ENCODE measurements around the gene TMEM183A. TPM values are rescaled to one million over a fixed set of nuclear protein-coding genes. Genes with fewer than 3 reads are reported as not detected.

TMEM183A gene
- total RNA-seq, 2 donors from 2014 or later: 50.1 to 62.6 TPM

- Mint-ChIP-seq H3K4me3 (no peak overlapping the region), H3K36me3 (ENCODE audit: low read depth) (peaks cover 22% of the 10 kb centered on the region), H3K27ac (no peak overlapping the region), H3K9me3 (no peaks in the 10 kb centered on the region), H3K4me1 (peaks cover 9% of the 10 kb centered on the region), H3K27me3 (peaks cover 5% of the 10 kb centered on the region)
- no peak for ATAC-seq (replicated peaks)
Observed at GRCh38 chr1:203033287-203033686, 26.1 kb downstream of the TMEM183A start.

GRCh38 chr1:203033917-203034316 lies 26.7 kb downstream of the TMEM183A start:
- Mint-ChIP-seq H3K4me1 (peaks cover 4% of the 10 kb centered on the region), H3K4me3 (no peak overlapping the region), H3K36me3 (ENCODE audit: low read depth) (peaks cover 25% of the 10 kb centered on the region), H3K27me3 (peaks cover 5% of the 10 kb centered on the region), H3K27ac (no peak overlapping the region), H3K9me3 (no peaks in the 10 kb centered on the region)
- ATAC-seq (replicated peaks): no peak

- no peak for ATAC-seq (replicated peaks)
- Mint-ChIP-seq H3K4me1 (peaks cover 9% of the 10 kb centered on the region), H3K9me3 (no peaks in the 10 kb centered on the region), H3K27me3 (peaks cover 9% of the 10 kb centered on the region), H3K27ac (no peak overlapping the region), H3K4me3 (no peak overlapping the region), H3K36me3 (ENCODE audit: low read depth) (peaks cover 28% of the 10 kb centered on the region)
Observed at GRCh38 chr1:203034422-203035110, 27.4 kb downstream of the TMEM183A start.

GRCh38 chr1:203035111-203036000 lies 28.2 kb downstream of the TMEM183A start:
- peaks cover 26% of the 10 kb centered on the region for H3K36me3 Mint-ChIP-seq (ENCODE audit: low read depth)
- peaks cover 9% of the 10 kb centered on the region for H3K27me3 Mint-ChIP-seq
- ATAC-seq (replicated peaks): no peak
- H3K4me1 Mint-ChIP-seq: peaks cover 9% of the 10 kb centered on the region
- H3K4me3 Mint-ChIP-seq: no peak overlapping the region
- no peaks in the 10 kb centered on the region for H3K9me3 Mint-ChIP-seq
- H3K27ac Mint-ChIP-seq: no peak overlapping the region

- no peak overlapping the region for H3K27ac Mint-ChIP-seq
- H3K36me3 Mint-ChIP-seq (ENCODE audit: low read depth): peaks cover 31% of the 10 kb centered on the region
- no peaks in the 10 kb centered on the region for H3K9me3 Mint-ChIP-seq
- H3K4me3 Mint-ChIP-seq: no peak overlapping the region
- H3K27me3 Mint-ChIP-seq: peaks cover 9% of the 10 kb centered on the region
- no peak for ATAC-seq (replicated peaks)
- H3K4me1 Mint-ChIP-seq: peaks cover 9% of the 10 kb centered on the region
Observed at GRCh38 chr1:203036135-203036534, 29.0 kb downstream of the TMEM183A start.

GRCh38 chr1:203036537-203036936 lies 29.4 kb downstream of the TMEM183A start:
- ATAC-seq (replicated peaks): no peak
- Mint-ChIP-seq H3K27me3 (peaks cover 9% of the 10 kb centered on the region), H3K27ac (no peak overlapping the region), H3K36me3 (ENCODE audit: low read depth) (peaks cover 35% of the 10 kb centered on the region), H3K4me3 (no peak overlapping the region), H3K4me1 (peaks cover 9% of the 10 kb centered on the region), H3K9me3 (no peaks in the 10 kb centered on the region)

GRCh38 chr1:203037509-203038190 lies 30.5 kb downstream of the TMEM183A start:
- no peaks in the 10 kb centered on the region for H3K9me3 Mint-ChIP-seq
- ATAC-seq (replicated peaks): peak; percentile 2
- H3K36me3 Mint-ChIP-seq (ENCODE audit: low read depth): peaks cover 40% of the 10 kb centered on the region
- H3K4me3 Mint-ChIP-seq: no peak overlapping the region
- peaks cover 9% of the 10 kb centered on the region for H3K27me3 Mint-ChIP-seq
- no peak overlapping the region for H3K27ac Mint-ChIP-seq
- peaks cover 9% of the 10 kb centered on the region for H3K4me1 Mint-ChIP-seq

GRCh38 chr1:203038217-203038741 lies 31.1 kb downstream of the TMEM183A start:
- peak; percentile 63 for ATAC-seq (replicated peaks)
- H3K4me1 Mint-ChIP-seq: peaks cover 9% of the 10 kb centered on the region
- no peak overlapping the region for H3K27ac Mint-ChIP-seq
- H3K36me3 Mint-ChIP-seq (ENCODE audit: low read depth): peaks cover 45% of the 10 kb centered on the region
- no peak overlapping the region for H3K4me3 Mint-ChIP-seq
- H3K9me3 Mint-ChIP-seq: no peaks in the 10 kb centered on the region
- H3K27me3 Mint-ChIP-seq: peaks cover 9% of the 10 kb centered on the region

GRCh38 chr1:203038891-203039608 lies 31.9 kb downstream of the TMEM183A start:
- Mint-ChIP-seq H3K4me3 (no peak overlapping the region), H3K36me3 (ENCODE audit: low read depth) (peaks cover 52% of the 10 kb centered on the region), H3K9me3 (no peaks in the 10 kb centered on the region), H3K27me3 (peaks cover 9% of the 10 kb centered on the region), H3K4me1 (peaks cover 6% of the 10 kb centered on the region), H3K27ac (no peak overlapping the region)
- ATAC-seq (replicated peaks): peak; percentile 69

GRCh38 chr1:203039609-203040512 lies 32.7 kb downstream of the TMEM183A start:
- Mint-ChIP-seq H3K4me1 (peaks cover 5% of the 10 kb centered on the region), H3K27me3 (peaks cover 9% of the 10 kb centered on the region), H3K27ac (no peak overlapping the region), H3K4me3 (no peak overlapping the region), H3K9me3 (no peaks in the 10 kb centered on the region), H3K36me3 (ENCODE audit: low read depth) (peaks cover 60% of the 10 kb centered on the region)
- ATAC-seq (replicated peaks): no peak

GRCh38 chr1:203040513-203041275 lies 33.5 kb downstream of the TMEM183A start:
- H3K36me3 Mint-ChIP-seq (ENCODE audit: low read depth): peaks cover 69% of the 10 kb centered on the region
- no peaks in the 10 kb centered on the region for H3K9me3 Mint-ChIP-seq
- ATAC-seq (replicated peaks): no peak
- peaks cover 9% of the 10 kb centered on the region for H3K27me3 Mint-ChIP-seq
- H3K27ac Mint-ChIP-seq: no peak overlapping the region
- H3K4me3 Mint-ChIP-seq: no peak overlapping the region
- peaks cover 5% of the 10 kb centered on the region for H3K4me1 Mint-ChIP-seq

- Mint-ChIP-seq H3K4me1 (peaks cover 5% of the 10 kb centered on the region), H3K36me3 (ENCODE audit: low read depth) (peaks cover 76% of the 10 kb centered on the region), H3K4me3 (no peak overlapping the region), H3K27me3 (peaks cover 9% of the 10 kb centered on the region), H3K27ac (no peak overlapping the region), H3K9me3 (no peaks in the 10 kb centered on the region)
- no peak for ATAC-seq (replicated peaks)
Observed at GRCh38 chr1:203041351-203041932, 34.3 kb downstream of the TMEM183A start.

Measured in activated T-helper 17 cell treated with anti-CD3 and anti-CD28 coated beads, Interleukin-2, amount 50 U/mL, for 72 hours (primary cell).